ENCODE measurements around the gene TMEM255A.
A peak's percentile ranks its signal among the peaks of the same experiment; 100 is the strongest.

TMEM255A gene

DNA sequence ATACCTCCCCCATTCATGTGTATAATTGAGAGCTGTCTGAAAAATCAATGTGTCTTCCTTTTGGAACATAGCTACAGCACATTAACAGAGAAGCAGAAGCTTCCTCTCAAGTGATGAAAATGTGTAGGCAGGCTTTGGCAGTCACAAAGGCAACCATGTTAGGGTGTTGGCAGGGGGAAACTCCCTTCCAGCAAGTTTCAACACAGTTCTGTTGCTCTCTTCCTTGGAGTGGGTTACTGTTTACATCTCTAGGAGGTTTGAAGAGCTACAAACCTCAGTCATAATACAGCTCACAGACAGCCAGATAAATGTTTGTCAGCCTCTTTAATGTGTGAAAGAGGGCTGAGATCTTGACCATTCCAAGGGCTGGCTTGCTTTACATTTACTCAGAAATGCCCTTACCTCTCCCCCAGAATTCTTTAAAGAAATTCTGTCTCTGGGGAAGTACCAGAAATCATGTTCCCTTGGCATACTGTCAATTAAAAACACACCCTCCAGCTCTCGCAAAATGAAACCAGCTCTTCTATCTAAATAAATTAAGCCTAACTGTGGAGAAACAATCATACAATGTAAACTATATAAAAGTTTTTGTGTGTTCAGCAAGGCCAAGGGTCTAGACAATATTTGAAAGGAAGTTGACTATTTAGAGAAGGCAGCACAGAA is 41.8 kb downstream of the TMEM255A start:
- no peak for DNase-seq (ENCODE audit: low read depth in 2 of 2)

DNA sequence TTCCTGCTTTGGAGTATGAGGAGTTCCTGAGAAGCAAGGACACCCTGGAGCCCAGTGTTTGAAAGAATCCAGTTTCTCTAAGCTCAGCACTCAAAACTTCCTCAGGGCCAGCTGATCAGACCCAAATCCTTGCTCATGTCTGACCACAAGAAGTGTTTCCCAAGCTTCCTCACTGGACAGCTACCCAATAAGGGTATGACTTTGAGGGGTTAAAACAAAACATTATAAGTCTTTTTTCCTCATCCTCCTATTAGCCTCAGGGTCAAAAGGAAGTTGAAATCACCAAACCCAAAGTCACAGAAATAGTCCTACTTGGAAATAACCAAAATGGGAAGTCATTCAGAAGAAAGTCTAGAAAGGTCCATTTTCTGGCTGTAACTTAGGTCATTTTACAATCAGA is 46.9 kb downstream of the TMEM255A start:
- no peak for DNase-seq (ENCODE audit: low read depth in 2 of 2)

DNA sequence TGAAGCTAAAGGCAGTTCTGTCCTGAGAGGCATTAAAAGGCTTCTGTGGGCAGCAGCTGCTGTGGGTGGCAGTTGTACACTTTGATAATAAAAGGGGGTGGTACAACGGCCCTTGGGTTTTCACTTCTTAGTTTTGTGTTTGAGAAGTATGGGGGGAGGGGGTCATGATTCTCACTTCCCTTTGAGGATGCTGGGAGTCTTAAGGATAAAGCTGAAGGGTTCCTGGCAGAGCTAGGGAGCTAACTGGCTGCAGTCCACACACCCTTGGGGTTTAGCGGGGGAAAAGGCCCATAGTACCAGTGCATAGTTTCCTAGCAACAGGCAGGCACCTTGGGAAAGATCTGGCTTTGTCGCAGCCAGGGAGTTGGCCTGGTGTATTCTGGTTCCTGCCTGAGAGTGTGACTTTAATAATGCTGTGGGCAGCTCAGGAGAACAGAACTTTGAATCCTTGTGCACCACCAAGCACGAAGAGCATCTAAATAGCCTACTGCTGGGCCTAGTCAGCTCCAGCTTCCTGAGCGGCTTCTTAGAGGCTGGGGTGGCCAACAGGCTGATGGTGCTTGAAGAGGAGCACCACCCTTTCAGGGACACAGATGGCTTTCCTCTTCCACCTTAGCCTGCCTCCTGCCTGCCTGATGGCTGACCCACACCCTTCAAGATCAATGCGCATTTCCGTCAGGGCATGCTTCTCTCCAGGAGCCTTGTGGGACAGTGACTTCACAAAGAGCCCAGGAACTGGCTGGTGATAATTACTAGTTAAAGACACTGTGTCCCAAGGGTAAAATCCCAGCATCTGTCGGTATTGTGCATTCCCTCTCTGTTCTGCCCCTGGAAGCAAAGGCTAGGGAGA is 48.2 kb downstream of the TMEM255A start:
- no peak for DNase-seq (ENCODE audit: low read depth in 2 of 2)

DNA sequence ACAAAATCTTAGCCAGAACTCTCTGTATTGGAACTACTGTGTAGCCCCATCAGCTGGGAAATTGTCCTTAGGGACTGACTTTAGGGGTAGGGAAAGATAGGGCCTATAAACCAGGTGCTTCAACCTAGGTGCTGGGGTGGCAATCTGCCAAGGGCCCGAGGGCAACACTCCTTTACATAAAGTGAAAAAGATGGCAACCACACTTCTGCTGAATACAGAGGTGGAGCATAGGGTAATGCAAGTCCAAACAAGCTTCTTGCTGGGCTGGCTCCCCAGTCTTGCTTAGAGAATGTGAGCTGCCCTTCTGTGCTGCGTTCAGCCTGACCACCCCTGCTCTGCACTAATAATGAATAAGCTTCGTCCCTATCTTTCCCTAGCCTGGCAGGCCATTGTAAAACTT is 50.9 kb downstream of the TMEM255A start:
- no peak for DNase-seq (ENCODE audit: low read depth in 2 of 2)

DNA sequence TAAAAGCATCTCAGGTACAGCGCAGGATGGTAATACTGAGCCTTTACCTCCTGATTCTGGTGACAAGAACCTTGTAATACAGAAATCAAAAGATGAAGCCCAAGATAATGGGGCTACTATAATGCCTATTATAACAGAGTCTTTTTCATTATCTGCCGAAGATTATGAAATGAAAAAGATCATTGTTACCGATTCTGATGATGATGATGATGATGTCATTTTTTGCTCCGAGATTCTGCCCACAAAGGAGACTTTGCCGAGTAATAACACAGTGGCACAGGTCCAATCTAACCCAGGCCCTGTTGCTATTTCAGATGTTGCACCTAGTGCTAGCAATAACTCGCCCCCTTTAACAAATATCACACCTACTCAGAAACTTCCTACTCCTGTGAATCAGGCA is 57.5 kb downstream of the TMEM255A start:
- DNase-seq (ENCODE audit: low read depth in 2 of 2), result no peak

DNA sequence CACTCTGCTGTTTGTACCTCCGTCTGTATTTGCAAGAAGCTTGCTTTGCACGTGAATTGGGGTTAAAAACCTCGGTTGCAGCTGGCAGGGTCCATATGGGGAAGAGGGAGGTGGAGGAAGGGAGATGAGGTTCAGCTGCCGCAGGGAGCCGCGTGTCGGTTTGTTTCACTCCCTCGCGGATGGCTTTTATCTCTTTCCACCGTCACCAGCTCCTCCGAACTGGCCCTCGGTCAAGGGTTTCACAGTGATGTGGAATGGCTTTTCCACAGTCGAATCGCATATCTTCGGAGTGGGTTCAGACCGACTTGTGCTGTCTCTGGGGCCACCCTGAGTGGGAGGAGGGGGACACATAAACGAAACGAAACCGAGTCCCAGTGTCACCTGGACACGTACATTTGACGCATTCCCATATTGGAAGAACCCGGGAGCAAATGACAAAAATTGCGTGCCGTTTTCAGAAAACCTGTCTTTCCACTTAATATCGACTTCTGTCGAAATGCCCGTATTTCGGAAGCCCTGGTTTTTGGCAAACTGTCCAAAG is 59.7 kb downstream of the TMEM255A start:
- peak in 1 of 2 donors; percentile 8 for DNase-seq (ENCODE audit: low read depth in 2 of 2)

DNA sequence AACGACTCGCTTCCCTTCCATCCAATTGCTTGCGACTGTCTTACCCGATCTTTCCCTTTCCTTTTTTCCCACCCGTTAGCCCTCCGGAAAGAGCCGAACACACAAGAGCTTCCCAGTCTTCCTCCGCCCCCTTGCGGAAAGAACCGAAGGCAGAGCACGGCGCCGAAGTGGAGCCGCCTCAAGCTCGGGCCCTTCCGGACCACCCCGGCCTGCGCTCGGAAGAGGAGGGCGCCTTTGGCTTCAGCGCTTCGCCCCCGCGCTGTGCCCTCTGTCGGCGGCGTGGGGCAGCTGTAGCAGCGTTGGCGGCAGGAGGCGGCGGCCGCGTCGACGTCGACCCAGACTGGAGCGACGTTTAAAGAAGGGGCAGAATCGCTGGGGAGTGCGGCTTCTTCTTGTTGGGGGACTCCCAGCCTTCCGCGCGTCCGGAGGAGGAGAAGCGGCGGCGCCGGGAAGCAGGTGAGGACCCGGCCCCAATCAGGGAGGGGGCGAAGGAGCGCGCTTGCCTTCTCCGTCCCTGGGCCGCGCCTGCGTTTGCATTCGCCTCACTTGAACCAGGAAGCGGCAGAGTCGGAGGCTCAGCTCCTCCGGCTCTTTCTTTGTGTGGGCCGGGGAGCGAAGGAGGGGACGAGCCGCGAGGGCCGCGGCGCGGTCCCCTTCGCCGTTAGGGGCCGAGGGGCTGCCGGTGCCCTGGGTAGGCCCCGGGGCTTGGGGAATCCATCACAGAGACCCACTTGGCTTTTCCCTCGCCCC is 60.6 kb downstream of the TMEM255A start, which contains the start of gene ZBTB33:
Gene ZBTB33, plus strand, starts transcription at position 291 of the 750 bp plus-strand sequence. CDS start 2,604 bp downstream, outside the sequence.
- peak; percentile 63 to 81 for DNase-seq (ENCODE audit: low read depth in 2 of 2)

DNA sequence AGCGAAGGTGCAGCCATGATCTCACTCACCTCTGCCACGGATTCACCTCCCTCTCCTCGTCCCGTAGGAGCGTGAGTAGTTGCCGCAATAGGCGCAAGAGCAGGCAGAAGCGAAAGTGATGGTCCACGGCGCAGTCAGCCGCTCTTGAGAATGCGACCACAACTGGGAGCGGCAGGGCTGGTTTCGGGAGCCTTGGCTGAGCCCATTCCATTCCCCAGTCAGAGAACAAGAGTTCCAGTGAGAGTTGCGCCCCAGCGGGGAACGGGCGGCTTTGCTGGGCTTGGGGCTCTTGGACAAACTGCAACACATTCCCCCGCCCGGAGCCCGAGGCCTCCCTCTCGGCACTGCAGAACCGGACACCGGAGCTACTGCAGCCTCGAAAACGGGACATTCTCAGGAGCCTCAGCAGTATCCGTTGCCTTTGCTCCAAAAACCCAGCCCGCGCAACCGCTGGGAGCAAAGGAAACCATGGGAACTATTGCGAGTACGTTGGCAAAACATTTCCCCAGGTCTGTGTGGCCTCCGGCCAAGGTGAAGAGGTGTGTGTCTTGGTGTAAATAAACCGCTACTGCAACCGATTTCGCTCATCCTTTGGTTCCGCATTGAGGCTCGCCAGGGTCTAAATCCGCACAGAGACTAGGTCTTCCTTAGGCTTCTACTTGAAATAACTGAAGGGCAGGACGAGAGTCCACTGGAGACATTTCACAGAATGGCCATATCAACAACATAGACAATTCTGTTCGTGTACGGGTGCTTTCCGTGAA is 66.3 kb downstream of the TMEM255A start:
- peak; percentile 21 to 24 for DNase-seq (ENCODE audit: low read depth in 2 of 2)

DNA sequence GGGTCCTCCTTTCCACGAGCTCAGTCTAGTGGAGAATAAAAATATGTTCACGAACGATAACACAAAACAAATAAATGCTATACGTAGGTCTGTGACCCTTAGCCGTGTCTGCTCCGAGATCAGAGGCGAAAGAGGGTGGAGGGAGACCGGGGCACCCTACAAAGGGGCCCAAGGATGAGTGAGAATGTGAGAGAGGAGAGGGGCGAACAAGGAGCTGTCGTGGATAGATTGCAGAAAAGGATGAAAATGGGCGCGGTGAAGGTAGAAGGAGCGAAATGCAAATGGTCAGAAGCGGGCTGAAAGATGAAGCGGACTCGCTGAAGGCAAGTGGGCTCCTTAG is 66.9 kb downstream of the TMEM255A start:
- DNase-seq (ENCODE audit: low read depth in 2 of 2), result no peak

DNA sequence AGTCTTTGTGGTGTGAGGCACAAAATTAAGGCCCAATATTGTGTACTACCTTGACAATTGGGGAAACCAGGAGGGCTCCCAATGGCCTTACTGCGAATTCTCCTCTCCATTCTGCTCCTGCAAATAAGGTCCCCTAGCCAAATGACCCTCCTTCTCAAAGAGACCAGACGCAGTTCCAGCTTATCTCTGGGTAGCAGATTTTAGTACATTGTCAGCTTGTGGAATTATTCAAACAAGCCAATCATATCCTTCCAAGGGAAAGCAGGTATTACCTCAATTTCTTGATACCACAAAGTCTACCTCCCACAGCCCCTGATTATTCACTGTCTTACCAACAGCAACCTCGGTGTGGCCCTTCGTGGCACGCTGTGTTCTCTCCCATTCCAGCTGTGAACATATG is 68.4 kb downstream of the TMEM255A start:
- no peak for DNase-seq (ENCODE audit: low read depth in 2 of 2)

DNA sequence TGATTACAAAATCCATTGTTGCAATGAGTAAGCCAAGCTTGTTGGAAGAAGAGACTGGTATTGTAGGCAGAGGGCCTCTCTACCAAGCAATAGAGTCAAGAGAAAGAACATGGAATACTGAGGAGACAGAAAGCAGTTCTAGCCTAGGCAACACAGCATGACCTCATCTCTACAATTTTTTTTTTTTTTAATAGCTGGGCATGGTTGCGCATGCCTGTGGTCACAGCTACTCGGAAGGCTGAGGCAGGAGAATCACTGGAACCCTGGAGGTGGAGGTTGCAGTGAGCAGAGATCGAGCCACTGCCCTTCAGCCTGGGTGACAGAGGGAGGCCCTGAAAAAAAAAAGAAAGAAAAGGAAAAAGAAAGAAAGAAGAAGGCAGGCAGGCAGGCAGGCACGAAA is 72.3 kb downstream of the TMEM255A start:
- DNase-seq (ENCODE audit: low read depth in 2 of 2), result no peak

DNA sequence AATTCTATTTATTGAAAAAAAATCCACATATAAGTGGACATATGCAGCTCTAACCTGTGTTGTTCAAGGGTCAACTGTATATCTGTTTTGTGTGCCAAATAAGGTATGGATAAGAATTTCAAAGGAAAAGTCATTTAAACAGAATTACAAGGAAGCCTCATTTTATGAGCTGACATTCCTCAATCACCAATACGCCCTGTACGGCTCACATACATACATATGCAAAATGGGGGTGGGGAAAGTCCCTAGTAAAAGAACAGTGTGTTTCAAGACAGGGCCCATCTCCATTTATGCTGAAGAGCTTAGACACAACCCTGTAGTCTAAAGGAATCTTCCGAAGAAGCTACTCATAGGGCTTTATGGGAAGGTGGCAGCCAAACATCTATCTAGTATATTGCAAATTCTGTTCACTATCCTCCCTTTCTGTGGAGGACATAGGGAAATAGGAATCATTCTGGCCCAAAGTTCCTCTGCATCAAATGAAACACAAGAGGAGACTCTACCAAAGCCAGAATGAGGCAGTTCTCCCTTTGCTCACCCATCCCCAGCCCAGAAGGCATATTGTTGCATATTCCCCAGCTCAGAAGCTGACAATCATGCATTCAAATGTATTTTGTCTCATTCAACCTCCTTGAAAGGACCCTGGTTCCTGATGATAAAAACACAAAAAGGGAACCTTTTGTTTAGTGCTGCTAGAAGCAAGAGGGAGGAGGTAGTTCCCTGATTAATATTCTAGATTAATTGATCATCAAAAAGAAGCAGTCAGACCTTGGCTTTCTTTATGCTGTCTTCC is 74.4 kb downstream of the TMEM255A start:
- no peak for DNase-seq (ENCODE audit: low read depth in 2 of 2)

DNA sequence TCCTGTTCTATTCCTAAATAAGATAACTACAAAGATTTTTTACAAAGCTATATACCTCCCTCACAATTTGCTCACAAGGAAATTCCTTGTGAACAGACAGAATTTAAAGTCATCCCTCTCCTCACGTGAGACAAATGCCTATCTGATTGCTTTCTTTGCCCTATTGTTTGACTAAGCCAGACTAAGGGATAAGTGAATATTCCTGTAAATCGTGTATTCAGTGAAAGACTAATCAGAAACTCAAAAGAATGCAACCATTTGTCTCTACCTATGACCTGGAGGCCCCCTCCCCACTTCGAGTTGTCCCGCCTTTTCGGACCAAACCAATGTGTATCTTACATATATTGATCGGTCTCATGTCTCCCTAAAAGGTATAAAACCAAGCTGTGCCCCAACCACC is 76.0 kb downstream of the TMEM255A start:
- no peak for DNase-seq (ENCODE audit: low read depth in 2 of 2)

DNA sequence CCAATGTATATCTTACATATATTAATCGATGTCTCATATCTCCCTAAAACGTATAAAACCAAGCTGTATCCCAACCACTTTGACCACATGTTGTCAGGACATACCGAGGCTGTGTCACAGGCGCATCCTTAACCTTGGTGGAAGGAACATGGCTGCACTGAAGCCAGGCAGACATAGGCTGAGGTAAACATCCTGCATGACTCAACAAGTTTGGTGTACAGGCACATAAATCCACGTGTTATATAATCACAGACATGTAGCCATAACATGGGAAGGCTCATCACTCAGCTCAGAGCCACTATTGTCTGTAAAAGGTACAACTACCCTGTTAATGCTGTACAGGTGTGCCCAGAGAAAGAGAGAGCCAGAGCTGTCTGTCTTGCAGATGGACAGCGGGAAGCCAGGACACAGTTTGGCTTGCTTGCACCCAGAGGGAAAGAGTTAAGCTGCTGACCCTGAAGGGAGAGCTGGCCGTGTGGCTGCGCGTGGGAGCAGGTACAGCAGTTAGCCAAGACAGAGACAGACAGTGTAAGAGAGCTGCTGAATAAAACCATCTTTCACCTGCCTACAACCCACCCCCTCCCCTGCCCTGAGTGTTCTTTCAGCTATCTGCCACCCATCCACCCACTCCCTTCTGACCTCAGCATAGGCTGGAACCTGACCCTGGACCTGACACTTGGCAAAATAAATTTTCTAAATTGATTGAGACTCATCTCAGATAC is 82.9 kb downstream of the TMEM255A start:
- no peak for DNase-seq (ENCODE audit: low read depth in 2 of 2)

DNA sequence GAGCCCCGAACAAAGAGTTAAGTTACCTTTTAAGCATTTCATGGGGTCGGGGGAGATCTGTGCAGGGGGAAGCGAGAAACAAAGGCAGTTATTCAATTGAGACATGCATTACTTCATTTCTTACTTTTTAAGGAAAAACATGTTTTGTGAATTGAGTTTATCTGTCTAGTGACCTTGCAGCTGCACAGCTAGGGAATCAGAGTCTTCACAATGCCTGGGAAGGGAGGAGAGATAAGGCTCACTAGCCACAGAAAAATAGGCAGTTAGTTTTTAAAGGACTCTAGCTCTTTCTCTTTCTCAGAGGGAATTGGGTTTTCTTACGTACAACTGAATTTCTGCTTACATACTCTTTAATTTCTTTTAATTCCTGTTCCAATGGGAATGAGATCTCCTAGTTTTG is 86.9 kb downstream of the TMEM255A start:
- DNase-seq (ENCODE audit: low read depth in 2 of 2), result no peak

DNA sequence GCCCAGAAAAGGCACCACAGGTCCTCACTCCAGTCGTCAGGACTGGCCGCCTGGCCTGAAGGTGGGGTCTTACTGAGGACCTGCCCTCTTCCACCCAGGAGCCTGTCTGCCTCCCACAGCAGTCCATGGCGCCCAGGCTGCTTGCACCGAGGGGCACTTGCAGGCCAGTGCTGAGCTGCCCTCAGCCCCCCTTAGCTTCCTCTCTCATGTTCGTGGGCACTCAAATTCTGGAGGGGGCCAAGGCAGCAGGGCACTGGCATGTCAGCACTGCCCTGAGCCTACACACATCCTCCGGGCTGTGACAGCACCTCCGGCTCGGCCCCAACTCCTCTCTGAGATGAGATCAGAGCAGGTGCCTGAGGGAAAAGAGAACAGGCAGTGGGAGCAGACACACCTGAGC is 87.9 kb downstream of the TMEM255A start:
- no peak for DNase-seq (ENCODE audit: low read depth in 2 of 2)

DNA sequence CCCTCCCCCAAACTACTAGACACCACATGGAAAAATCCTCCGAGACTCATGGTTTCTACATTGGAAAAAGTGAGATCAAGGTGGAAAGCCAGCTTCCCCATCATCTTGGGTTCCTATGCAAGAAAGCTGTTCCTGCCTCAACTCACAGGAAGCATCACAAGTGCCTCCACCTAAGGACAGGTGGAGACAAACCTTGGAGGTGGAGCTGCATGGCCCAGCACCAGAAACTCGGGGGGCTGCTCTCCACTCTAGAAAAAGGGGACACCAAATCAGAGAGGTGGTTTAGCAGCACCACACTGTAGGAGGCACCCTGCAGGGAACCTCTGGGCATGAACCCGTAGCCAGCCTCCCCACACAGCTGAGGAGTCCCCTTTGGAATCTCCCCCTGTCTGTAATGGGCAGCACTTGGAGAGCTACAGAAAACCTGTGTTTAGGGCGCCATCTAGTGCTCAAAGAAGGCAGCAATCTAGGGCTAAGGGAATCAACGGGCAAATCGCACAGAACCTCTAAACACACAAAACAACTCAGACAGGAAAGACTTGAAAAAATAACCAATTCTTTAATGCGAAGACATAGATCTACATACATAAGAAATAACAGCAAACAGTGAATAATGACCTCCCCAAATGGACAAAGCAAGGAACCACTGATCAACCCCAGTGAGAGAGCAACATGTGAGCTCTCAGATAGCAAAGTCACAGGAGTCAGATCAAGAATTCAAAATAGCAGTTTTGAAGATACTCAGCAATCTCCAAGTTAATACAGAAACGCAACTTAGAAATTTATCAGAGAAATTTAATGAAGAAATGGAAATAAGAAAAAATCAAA is 97.6 kb downstream of the TMEM255A start:
- peak; percentile 11 to 20 for DNase-seq (ENCODE audit: low read depth in 2 of 2)
